Measurements from ENCODE around the gene EPB41L4A.
"Not testable (repeated sequence)": the region's sequence is repeated elsewhere in the genome, so short reads cannot be mapped to it uniquely, and the experiment has no call there.

Gene EPB41L4A

DNA sequence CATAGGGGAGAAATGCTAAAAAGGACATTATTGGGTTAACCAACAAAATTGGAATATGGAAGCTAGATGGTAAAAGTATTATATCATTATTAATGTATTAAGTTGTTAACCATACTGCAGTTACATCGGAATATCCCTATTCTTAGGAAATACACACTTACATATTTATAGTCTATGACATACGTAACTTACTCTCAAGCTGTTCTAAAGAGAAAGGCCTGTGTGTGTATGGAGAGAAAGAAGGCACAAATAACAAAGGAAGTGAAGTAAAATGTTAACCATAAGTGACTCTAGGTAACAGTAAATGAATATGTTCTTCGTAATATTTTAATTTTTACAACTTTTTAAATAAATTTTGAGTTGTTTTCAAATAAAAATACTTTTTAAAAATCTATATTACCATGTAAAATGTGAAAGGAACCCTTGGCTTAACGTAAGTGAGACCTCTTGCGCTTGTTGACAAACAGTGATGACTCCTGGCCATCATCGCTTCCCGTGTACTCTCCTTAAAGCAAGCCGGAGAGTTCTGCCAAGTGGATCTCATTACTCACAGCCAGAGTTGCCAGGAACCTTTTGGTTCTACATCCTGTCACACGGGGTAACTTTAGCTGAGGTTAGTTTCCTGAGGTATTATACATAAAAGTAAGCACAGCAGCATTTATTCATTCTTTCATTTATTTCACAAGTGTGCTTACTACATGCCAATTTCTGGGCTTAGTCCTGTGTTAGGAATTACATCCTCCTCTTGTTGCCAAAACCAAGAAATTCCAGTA is 165.4 kb downstream of the EPB41L4A start:
- DNase-seq (ENCODE audit: low read depth), result no peak

DNA sequence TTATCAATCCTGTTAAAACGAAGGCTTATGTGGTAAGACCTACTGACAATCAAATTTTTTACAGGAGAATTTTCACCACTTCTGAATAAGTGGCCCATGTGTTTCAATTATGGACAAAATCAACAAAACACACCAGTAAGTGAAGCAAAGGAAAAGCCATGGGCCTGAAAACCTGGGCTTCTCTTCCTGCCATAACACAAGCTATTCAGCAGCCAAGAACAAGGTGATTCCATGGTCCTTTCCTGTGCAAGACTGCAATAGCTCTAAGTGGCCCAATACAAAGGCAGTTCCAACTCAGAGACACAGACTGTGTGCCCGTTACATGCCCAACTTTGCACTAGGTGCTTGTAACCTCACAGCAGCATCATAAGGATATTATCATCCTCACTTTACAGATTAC is 168.5 kb downstream of the EPB41L4A start:
- DNase-seq (ENCODE audit: low read depth), result no peak

DNA sequence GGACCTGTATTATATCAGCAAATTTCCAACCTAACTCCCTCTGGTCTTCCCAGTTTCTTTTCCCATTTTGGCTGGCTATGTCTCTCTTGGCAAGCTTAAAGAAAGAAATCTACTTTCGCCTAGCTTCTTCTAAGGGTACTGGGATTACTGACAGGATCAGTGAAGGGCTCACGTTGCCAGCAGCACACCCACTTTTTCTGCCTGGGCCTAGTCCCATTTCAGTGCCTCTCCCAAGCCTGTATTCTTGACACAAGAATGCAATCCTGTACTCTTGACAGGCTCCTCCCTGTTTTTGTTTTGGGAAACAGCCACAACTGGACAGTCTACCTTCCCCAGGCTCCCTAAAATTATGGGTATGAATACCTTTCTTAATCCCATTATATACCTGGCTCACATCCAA is 170.5 kb downstream of the EPB41L4A start:
- DNase-seq (ENCODE audit: low read depth), result no peak

DNA sequence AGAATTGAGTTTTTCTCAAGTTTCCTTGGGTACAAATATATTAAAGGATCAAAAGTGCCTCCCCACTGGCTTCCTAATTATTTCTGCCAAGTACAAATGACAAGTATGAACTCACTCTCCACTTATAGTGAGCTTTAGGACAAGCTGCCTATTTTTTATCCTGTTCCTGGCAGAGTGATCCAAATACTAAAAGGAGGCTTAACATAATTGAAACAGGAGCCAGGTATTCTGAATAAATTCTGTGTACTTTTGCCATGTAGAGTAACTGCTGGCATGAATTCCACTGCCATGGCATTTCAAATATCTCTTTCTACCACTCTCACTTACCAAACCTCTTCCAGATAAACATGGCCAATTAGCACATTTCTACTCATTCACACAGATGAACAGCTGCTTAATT is 171.1 kb downstream of the EPB41L4A start:
- DNase-seq (ENCODE audit: low read depth), result no peak

DNA sequence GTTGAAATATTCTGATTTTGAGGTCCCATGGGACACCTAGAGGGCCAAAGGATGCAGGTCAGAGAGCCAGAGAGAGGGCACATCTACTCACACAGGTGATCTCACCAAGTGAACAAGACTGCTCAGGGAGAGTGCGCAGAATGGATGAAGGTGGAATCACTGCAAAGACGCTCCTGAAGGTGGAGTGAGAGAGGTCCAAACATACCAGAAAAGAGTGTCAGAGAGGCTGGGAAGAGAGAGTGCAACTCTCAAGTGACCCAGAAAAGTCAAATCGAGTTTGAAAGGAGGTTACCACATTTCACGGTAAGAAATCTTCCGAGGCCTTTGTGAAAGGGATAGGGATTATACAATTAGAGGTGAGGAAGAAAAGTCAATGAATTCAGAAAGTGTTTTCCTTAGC is 173.4 kb downstream of the EPB41L4A start:
- DNase-seq (ENCODE audit: low read depth), result no peak

DNA sequence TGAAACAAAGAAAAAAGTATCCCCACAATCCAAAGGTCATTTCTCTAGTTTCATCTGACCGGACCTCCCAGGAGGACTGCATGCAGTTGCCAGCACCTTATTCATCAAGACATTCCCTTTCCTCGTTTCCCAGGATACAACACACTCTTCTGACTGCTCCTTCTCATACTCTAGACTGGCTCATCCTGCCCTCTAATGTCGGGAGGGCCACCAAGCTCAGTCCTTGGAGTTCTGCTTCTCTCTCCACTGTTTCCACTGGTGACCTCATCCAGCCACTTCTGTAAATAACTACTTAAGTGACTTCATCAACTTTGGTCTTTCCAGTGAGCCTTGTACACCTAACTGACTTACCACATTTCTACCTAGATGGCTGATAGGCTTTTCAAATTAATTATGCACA is 179.1 kb downstream of the EPB41L4A start:
- DNase-seq (ENCODE audit: low read depth), result no peak

DNA sequence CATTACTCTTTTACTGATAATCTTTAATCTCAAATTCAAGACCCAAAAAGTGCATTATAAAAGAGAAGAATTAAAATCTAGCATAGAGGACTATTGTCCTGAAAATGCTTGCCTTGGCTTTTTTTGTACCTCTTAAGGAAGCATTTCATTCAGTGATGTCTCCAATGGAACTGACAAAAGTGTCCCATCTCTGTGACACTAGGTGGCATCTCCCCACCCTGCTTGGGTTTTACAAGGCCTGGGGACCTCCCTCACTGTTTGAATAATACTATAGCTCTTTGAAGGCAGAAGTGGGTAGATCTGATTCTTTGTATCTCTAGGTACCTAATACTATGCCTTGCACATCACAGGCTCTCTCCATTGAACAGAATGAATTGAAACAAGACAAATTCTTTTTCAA is 180.6 kb downstream of the EPB41L4A start:
- DNase-seq (ENCODE audit: low read depth), result no peak

DNA sequence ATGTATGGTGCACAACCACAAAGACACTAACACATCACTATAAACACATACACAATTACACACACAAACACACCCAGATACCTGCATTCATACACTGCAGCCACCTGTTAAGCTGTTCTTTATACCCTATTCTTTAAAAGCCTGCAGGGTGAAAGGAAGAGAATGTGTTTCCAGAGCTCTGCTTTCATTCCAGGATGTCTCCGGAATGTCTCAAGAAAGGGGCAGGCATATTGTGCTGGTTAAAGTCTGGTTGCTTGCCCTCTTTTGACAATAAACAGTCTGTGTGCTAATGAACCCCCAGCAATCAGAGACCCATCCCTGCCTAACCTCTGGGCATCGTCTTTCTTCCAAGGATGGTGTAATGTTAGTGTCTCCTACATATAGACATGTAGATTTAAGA is 181.6 kb downstream of the EPB41L4A start:
- no peak for DNase-seq (ENCODE audit: low read depth)

DNA sequence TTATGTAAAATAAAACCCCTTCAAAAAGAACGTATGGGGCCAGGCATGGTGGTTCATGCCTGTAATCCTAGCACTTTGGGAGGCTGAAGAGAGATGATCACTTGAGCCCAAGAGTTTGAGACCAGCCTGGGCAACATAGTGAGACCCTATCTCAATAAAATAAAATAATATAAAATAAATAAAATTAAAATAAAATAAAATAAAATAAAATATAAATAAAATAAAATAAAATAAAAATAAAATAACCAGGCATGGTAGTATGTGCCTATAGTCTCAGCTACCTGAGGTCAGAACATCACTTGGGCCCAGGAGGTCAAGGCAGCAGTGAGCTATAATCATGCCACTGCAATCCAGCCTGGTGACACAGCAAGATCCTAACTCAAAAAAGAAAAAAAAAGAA is 185.1 kb downstream of the EPB41L4A start:
- DNase-seq (ENCODE audit: low read depth), result no peak

DNA sequence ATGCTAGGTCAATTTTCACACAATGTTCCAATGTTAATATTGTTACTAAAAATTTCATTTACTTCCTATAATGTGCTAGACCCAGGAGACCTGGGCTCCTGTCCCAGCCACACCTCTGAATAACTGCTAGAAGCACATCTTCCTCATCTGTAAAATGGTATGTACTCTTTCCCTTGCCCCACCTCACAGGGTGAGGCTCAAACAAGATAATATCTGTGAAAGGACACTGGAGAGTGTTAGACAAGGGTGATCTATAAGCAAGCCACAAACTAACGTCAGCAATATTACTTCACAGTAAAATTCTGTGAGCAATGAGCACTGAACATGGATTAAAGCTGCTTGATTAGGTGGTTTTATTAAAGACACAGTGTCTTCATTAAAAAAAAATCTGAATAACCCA is 186.4 kb downstream of the EPB41L4A start:
- no peak for DNase-seq (ENCODE audit: low read depth)

DNA sequence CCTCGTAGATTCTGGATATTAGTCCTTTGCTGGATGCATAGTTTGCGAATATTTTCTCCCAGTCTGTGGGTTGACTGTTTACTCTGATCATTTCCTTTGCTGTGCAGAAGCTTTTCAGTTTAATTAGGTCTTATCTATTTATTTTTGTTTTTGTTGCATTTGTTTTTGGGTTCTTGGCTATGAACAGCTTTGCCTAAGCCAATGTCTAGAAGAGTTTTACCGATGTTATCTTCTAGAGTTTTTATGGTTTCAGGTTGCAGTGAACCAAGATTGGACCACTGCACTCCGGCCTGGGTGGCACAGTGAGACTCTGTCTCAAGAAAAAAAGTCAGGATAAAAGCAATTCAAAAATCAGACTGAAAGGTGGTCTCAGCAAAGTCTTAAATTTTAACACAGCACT is 188.5 kb downstream of the EPB41L4A start:
- DNase-seq (ENCODE audit: low read depth), result no peak

DNA sequence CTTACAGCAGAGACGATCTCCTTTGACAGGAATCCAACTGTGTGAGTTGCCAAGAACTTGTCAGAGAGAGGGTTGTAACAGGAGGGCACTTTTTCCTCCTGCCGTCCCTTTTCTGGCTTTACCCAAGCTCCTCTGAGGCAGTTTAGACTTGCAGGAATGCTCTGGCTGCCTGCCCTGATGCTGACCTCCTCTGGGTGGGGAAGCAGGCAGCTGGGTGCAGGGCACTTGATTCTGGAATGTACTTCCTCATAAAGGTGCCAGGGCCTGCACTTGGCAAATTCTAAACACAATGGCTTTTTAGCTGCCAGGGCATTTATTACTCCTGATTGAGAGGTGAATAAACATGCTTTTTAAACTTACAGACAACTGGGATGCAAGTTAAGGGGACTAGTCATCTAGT is 190.4 kb downstream of the EPB41L4A start:
- DNase-seq (ENCODE audit: low read depth), result no peak

DNA sequence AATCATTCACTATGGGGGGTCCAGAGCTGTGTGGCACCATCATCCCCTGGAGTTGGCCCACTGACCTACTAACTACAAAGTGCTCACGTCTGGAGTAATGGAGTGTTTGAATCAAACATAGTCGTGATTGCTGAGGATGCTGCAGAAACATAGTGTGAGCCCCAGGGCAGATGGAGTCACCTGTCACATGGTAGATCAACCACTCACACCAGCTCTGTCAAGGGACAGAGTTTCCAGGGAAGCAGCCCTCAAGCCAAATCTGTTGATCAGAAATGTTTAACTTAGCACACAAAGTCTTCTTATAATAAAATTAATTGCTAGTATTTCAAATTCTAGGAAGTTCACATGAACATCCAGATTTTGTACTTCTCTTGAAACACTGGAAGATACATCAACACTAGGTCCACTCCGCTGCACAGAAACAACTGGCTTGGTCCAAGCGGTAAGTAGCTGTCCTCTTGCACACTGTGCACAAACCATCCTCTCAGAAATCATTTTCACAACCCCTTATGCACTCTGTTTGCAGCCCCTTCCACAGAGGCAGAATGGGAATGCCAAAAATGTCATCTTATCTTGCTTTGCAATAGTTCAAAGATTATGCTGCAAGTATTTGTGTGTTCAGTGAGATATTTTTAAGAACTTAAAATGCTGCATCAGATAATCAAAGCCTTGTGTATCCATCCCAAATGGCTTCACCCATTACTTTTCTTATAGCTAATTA is 191.0 kb downstream of the EPB41L4A start:
- no peak for DNase-seq (ENCODE audit: low read depth)

DNA sequence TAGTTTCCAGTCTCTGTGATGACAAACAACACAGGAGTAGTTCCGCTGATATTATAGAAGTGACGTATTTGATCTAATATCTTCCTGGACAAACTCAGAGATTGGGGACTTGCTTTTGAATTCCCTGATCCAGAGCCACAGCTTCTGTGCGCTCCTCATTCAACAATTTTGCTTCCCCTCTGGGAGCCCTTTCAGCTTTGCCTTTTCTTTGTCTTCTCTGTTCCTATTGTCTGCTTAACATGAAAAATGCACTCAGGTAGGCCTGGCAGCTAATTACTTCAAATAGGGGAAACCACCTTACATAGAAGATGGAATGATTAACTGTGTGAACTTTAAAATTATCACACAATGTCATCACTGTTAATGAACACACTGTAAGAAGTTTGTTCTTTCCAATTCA is 192.9 kb downstream of the EPB41L4A start:
- no peak for DNase-seq (ENCODE audit: low read depth)

DNA sequence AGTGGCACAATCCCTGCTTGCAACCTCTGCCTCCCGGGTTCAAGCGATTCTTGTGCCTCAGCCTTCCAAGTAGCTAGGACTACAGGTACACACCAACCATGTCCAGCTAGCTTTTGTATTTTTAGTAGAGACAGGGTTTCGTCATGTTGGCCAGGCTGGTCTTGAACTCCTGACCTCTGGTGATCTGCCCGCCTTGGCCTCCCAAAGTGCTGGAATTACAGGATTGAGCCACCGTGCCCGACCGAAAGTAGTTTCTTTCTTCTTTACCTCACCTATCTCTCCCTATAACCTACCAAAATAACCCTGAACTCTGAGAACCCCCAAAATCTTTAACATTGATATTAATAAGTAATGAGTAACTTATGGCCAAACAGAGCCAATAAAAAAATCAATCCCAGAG is 196.1 kb downstream of the EPB41L4A start:
- not testable (repeated sequence) for DNase-seq (ENCODE audit: low read depth)

DNA sequence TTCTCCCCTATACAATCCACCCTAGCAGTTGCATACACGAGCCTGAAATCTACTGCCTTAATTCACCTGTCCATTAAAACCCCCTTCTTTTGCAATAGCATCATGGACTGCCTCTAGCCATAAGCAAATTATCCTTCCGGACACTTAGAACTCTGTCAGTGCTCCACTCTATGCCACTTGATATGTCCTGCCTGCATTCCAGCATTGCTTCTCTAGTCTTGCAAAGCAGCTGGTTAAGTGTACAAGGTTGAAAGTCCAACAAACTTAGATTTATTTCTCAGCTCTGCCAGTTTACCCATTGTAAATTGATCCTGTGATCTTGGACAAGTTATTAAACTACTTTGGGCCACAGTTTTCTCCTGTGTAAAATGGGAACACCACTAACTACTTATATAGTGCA is 197.9 kb downstream of the EPB41L4A start:
- no peak for DNase-seq (ENCODE audit: low read depth)

DNA sequence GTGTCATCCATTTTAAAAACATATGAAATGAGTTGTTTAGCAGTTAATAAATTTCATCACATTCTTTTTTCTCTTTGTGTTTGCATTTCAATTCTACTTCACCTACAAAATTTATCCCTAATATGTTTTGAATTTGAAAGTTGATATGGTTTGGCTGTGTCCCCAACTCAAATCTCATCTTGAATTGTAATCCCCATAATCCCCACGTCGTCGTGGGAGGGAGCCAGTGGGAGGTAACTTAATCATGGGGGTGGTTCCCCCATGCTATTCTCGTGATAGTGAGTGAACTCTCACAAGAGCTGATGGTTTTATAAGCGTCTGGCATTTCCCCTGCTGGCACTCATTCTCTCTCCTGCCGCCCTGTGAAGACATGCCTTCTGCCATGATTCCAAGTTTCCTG is 200.1 kb downstream of the EPB41L4A start:
- no peak for DNase-seq (ENCODE audit: low read depth)

DNA sequence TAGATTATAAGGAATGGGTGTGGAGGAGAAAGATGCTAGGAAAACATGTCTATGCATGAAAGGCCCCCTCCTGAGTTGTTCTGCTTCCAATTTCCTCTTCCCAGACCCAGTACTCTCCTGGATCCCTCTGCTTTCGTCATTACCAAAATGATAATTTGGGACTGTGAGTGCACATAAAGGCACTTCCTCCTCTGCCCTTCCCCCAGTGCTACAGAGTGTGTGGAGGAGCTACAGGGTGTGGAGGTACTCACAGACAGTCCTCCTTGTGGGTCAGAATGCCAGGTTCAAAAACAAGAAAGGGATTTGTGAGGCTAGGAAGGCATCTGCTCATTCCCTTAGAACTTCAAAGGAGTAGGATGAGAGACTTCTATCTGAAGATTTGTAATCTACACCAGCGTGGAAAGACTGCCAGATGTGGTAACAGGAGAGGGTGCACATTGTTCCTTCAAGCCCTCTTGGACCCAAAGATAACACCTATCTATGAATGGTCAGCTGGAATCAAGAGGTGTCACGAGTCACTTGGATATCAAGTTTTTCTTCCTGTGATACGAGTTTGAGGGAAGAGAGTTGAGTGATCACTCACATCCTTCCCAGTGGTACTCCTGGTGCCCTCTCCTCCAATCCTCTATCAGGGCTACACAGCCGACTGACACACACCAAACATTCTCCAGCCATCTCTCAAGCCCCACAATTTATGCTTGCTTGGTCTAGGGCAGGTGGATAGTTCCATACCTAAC is 201.1 kb downstream of the EPB41L4A start:
- no peak for DNase-seq (ENCODE audit: low read depth)

DNA sequence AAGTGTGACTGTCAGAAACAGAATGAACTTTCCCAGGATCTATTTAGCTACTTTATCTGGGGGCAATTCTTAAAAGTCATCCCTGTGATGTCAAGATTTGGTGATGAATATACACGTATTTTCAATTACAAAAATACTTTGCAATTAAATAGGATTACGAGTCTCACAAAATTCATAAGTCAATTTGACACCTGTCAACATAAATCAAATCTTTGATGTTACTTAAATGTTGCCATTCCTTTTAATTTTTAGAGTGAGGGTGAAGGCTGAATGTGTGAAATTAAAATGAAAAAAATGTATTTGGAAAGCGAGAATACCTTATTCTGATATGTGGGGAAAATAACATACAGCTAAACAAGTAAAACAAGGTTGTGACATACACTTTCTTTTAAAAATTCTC is 202.9 kb downstream of the EPB41L4A start:
- no peak for DNase-seq (ENCODE audit: low read depth)

DNA sequence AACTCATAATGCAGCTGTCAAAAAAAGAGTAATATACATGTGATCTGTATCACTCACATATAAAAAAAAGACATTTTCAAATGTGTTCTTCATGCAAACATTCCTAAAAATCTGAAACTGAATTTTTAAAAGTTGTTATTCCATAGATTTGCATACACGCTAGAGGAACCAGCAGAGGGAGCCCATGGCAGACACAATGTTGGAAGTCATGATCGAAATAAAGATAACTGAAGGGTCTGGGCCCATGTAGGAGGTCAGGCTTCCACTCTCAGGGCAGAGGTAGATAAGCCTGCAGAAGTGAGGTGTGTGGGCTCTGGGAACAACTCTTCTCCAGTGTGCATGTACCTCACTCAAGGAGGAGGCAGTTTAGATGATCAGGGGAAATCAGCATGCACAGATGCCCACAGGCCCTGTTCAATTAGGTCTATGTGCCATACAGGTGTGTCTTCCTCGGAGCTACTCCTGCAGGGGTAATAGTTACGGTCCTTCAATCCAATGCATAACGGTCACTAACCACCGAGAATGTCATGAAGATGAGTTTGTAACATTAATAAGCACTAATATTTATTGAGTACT is 208.6 kb downstream of the EPB41L4A start:
- DNase-seq (ENCODE audit: low read depth), result no peak

DNA sequence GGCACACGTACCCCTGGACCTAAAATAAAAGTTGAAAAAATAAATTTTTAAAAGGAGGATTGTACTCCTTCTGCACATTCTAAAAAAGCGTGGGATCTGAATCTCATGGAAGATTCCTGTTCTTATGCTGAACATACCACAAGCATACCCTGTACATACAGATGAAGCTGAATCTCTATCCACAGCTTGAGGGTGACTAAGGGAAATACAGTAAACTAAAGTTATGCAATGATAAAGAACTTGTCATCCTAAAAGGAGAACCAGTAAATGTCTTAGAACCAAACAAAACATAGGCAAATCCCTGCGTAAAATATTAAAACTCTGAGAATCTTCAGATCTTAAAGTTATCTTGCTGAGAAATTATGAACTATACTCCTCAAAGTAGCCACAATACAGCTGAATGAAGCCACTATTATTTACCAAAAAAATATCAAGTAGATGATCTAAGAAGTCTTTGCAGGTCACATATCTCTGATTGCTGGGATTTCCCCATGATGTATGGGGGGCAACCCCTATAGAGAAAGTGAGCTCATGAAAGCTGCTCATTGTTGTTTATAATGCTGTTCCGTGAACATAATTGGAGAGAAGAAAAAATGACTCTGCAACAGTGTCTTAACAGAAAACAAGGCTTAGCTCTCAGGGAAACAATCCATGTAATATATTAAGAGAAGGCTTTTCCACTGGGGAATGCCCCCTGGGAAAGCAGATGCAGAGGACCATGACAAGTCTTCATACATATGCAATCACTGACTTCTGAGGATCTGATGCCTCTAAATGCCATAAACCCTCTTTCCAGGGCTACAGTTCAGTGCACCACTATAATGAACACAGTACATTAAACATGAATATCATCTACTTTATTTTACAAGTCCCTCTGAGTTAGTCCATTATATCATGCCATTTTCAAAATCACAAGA is 210.1 kb downstream of the EPB41L4A start:
- no peak for DNase-seq (ENCODE audit: low read depth)

DNA sequence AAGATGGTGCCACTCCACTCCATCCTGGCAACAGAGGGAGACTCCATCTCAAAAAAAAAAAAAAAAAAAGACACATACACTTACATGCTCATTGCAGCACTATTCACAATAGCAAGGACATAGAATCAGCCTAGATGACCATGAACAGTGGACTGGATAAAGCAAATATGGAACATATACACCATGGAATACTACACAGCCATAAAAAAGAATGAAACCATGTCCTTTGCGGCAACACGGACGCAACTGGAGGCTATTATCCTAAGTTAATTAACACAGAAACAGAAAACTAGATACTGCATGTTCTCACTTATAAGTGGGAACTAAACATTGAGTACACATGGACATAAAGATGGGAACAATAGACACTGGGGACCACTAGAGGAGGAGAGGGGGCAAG is 210.9 kb downstream of the EPB41L4A start:
- not testable (repeated sequence) for DNase-seq (ENCODE audit: low read depth)
